Stimulated activated CD8-positive, alpha-beta memory T cell treated with anti-CD3 and anti-CD28 coated beads, Interleukin-15, amount 100 ng/mL, for 48 hours (primary cell): ENCODE results near the gene GAMT.
"Not testable (repeated sequence)": the region's sequence is repeated elsewhere in the genome, so short reads cannot be mapped to it uniquely, and the experiment has no call there.

Source experiments
- DNase-seq, 2 donors: peaks; one replicate each; pipeline ENCODE4 v3.0.0-alpha.2; 2020; ENCODE audit warnings: low read depth in 2 of 2

The GAMT gene

GRCh38 chr19:1401138-1401888, at the start of gene GAMT:
Gene GAMT (minus strand): TSS chr19:1401542. CDS start chr19:1401476, 66 bp downstream.
- DNase-seq = peak; percentile 42 to 43

GRCh38 chr19:1449467-1450442, 48.4 kb upstream of the GAMT start, which contains the start of gene APC2:
Gene APC2 (plus strand): TSS chr19:1450121. CDS start chr19:1453002, 2,881 bp downstream.
- DNase-seq = no peak

GRCh38 chr19:1447944-1448343, 46.6 kb upstream of the GAMT start:
- DNase-seq = no peak

- DNase-seq = no peak
These were observed 46.2 kb upstream of the GAMT start for GRCh38 chr19:1447504-1447903.

- no peak for DNase-seq
These were observed 45.6 kb upstream of the GAMT start for GRCh38 chr19:1446713-1447481.

GRCh38 chr19:1445932-1446712, 44.8 kb upstream of the GAMT start:
- no peak for DNase-seq

- peak; percentile 71 to 73 for DNase-seq
These were observed 44.0 kb upstream of the GAMT start for GRCh38 chr19:1445185-1445931.

- no peak for DNase-seq
These were observed 40.5 kb upstream of the GAMT start for GRCh38 chr19:1441677-1442438.

GRCh38 chr19:1441022-1441426, 39.7 kb upstream of the GAMT start:
- no peak for DNase-seq

- DNase-seq = no peak
These were observed 39.1 kb upstream of the GAMT start for GRCh38 chr19:1440418-1440801.

- not testable (repeated sequence) for DNase-seq
These were observed 38.4 kb upstream of the GAMT start for GRCh38 chr19:1439525-1440417.

- no peak for DNase-seq
These were observed 37.6 kb upstream of the GAMT start for GRCh38 chr19:1438933-1439354.

- peak; percentile 90 to 91 for DNase-seq
These were observed 36.9 kb upstream of the GAMT start, which contains the start of gene RPS15 for GRCh38 chr19:1438035-1438932. Gene RPS15 (plus strand): TSS chr19:1438396. CDS start chr19:1438426, 30 bp downstream.

GRCh38 chr19:1437609-1438008, 36.3 kb upstream of the GAMT start:
- no peak for DNase-seq

GRCh38 chr19:1435378-1435989, 34.1 kb upstream of the GAMT start:
- no peak for DNase-seq

GRCh38 chr19:1434577-1435060, 33.3 kb upstream of the GAMT start:
- DNase-seq = no peak

- no peak for DNase-seq
These were observed 32.7 kb upstream of the GAMT start for GRCh38 chr19:1434040-1434366.
